Adipose tissue (tissue), 3 donors: Measurements from ENCODE around the gene CDY2A. TPM values are rescaled to one million over a fixed set of nuclear protein-coding genes. Genes with fewer than 3 reads are reported as not detected.
"Not testable (repeated sequence)": the region's sequence is repeated elsewhere in the genome, so short reads cannot be mapped to it uniquely, and the experiment has no call there.

Experiments used
- H3K27ac ChIP-seq: one replicate; pipeline ENCODE4 v1.5.1; 2013; ENCODE audit warnings: low read depth, low read length
- WGBS, 3 donors: extraction: QIAGEN DNeasy Blood & Tissue Kit; methylation state at CpG; one replicate each; pipeline ENCODE4 v1.1.7; 2013; 5-methylcytosine and 5-hydroxymethylcytosine counted together
- polyA plus RNA-seq, 3 donors: library from polyadenylated mRNA; stranded (reverse); fragments of 200-250 nt; gene quantifications; one replicate each; pipeline ENCODE4 v1.2.3, GENCODE V29; 2013
- donor health status: healthy with polysubstance abuse.
- donor health status: Bipolar disorder and iron deficiency.
- donor health status: healthy.

The CDY2A gene
- not detected for polyA plus RNA-seq

- H3K27ac ChIP-seq, result not testable (repeated sequence)
- WGBS, 3 donors, result 53 to 60% methylated on average over 1 of the region's 2 CpGs; no CpG with 5 or more reads in 1 of the 3 donors
Measured at GRCh38 chrY:18025487-18025886, at the start of gene CDY2A. Gene CDY2A, plus strand, starts transcription at chrY:18025787. Its CDS starts 328 bp downstream, at chrY:18026115.

- whole genome bisulfite sequencing, 3 donors, result no CpG with 5 or more reads among the region's 3 CpGs
- not testable (repeated sequence) for H3K27ac ChIP-seq
Measured at GRCh38 chrY:17997586-17997985, 28.0 kb upstream of the CDY2A start.

GRCh38 chrY:17998266-17998665 lies 27.3 kb upstream of the CDY2A start:
- not testable (repeated sequence) for H3K27ac ChIP-seq
- no CpG with 5 or more reads among the region's 2 CpGs for WGBS, 3 donors

- H3K27ac ChIP-seq, result not testable (repeated sequence)
- WGBS, 3 donors, result no CpG with 5 or more reads among the region's 2 CpGs
Measured at GRCh38 chrY:18023897-18024296, 1.7 kb upstream of the CDY2A start.

- WGBS, 3 donors, result no CpG with 5 or more reads among the region's 1 CpG
- not testable (repeated sequence) for H3K27ac ChIP-seq
Measured at GRCh38 chrY:18028845-18029244, 3.3 kb downstream of the CDY2A start.

- WGBS, 3 donors, result no CpG with 5 or more reads among the region's 3 CpGs
- not testable (repeated sequence) for H3K27ac ChIP-seq
Measured at GRCh38 chrY:18030178-18030577, 4.6 kb downstream of the CDY2A start.

- no CpG with 5 or more reads among the region's 3 CpGs for WGBS, 3 donors
- not testable (repeated sequence) for H3K27ac ChIP-seq
Measured at GRCh38 chrY:18034100-18034814, 8.7 kb downstream of the CDY2A start.

- no CpG with 5 or more reads among the region's 3 CpGs for WGBS, 3 donors
- not testable (repeated sequence) for H3K27ac ChIP-seq
Measured at GRCh38 chrY:18034864-18035263, 9.3 kb downstream of the CDY2A start.

GRCh38 chrY:18044990-18045389 lies 19.4 kb downstream of the CDY2A start:
- WGBS, 3 donors, result no CpG with 5 or more reads among the region's 3 CpGs
- H3K27ac ChIP-seq, result not testable (repeated sequence)

- WGBS, 3 donors, result no CpG with 5 or more reads among the region's 10 CpGs
- H3K27ac ChIP-seq, result not testable (repeated sequence)
Measured at GRCh38 chrY:18048149-18049040, 22.8 kb downstream of the CDY2A start.

GRCh38 chrY:18049061-18049460 lies 23.5 kb downstream of the CDY2A start:
- no CpG with 5 or more reads among the region's 4 CpGs for WGBS, 3 donors
- H3K27ac ChIP-seq, result not testable (repeated sequence)

GRCh38 chrY:18056473-18056872 lies 30.9 kb downstream of the CDY2A start:
- not testable (repeated sequence) for H3K27ac ChIP-seq
- no CpG with 5 or more reads among the region's 3 CpGs for WGBS, 3 donors

GRCh38 chrY:18073464-18073863 lies 47.9 kb downstream of the CDY2A start:
- not testable (repeated sequence) for H3K27ac ChIP-seq
- WGBS, 3 donors, result no CpG with 5 or more reads among the region's 12 CpGs

Other genes starting within 250 kb of the CDY2A start
- gene CDY2B, start 145.6 kb upstream of the CDY2A start, polyA plus RNA-seq, result not detected